Measurements from ENCODE around the gene DHX32.

Gene DHX32

DNA sequence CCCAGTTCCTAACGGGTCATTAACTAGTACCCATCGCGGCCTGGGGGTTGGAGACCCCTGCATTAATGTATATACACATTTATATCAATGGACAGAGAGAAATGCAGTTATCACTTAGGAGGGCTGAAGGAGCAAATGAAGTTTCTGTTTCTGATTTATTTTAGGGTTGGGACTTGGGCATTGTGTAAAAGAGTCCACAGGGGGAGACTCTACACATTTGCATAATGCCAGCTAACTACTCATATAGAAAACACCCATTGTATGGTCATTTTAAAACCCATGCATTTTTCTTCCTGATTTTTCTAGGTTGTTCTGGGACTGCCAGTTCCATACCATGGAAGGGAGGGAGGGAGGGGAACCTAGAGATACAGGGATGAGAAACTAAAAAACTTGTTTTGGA is 34.2 kb downstream of the DHX32 start:
- DNase-seq (ENCODE audit: low spot score), result no peak

- DNase-seq (ENCODE audit: low spot score), result no peak
These were observed 35.5 kb downstream of the DHX32 start for GRCh38 chr10:125845617-125846016.

- DNase-seq (ENCODE audit: low spot score), result no peak
These were observed 36.3 kb downstream of the DHX32 start for GRCh38 chr10:125844751-125845221.

DNA sequence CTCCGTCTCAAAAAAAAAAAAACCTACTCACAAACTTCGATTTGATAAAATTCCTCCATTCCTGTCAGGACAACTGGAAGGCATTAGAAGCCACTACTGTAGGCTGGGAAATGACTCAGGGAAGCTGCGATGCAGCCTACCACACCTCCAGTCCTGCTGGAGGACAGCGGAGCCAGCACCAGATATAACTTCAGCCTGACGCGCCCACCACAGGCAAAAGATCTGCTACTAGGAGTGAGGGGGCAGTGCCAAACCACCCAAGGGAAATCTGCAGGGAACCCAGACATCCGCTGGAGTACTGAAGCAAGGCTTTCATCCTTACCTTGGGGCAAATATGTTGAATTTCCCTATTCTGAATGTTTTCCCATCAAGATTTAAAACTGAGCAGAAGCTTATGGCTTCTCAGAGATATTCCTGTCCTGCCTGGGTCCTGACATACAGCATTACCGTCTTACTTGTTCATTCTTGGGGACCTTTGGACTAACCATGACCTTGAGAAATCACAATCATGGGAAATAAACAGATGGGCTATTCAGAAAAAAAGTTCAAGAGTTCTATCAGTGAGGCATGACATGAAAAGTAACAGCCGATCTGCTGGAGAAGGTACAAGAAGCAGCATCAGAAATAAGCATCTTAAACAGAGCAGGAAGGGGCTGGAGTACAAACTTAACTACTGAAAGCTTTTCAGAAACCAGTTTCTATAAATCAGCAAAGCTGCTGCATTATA is 37.3 kb downstream of the DHX32 start:
- no peak for DNase-seq (ENCODE audit: low spot score)

GRCh38 chr10:125840955-125841354 is 40.1 kb downstream of the DHX32 start:
- DNase-seq (ENCODE audit: low spot score), result no peak

- DNase-seq (ENCODE audit: low spot score), result no peak
These were observed 40.7 kb downstream of the DHX32 start for GRCh38 chr10:125840406-125840805.

- no peak for DNase-seq (ENCODE audit: low spot score)
These were observed 42.1 kb downstream of the DHX32 start for GRCh38 chr10:125838802-125839575.

DNA sequence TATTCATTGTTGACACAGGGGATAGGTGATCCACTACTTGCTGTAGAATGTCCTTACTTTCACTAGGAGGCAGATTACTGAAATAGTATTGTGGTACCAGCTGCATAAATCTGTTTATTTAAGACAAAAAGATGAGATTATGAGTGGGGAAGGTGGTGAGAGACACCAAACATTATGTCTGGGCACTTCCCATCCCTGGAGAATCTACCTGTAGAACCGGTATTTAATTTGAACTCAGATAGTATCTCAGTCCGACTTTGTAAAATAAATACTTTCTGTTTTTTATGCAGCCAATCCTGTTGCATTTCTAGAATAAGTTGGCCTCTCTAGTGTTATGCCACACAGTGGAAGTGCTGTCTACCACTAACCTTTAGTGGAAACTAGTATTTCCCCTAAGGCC is 44.3 kb downstream of the DHX32 start:
- DNase-seq (ENCODE audit: low spot score), result no peak

DNA sequence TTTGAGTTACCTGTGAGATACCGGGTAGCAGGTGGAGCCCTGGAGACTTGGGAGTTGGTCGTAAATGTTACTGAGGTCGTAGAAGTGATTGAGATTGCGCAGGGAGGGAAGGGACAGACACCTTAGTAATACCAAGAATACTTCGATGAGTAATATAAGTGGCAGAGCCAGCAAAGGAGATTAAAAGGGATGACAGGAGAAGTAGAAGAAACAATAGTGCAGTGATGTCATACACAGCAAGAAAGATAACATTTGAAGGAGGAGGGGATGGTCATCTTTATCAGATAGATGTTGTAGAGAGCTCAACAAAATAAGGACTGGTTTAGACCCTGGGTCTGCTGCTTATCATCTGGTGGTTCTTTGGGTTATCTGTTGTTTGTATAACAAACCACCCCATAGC is 52.8 kb downstream of the DHX32 start:
- DNase-seq (ENCODE audit: low spot score), result no peak

- DNase-seq (ENCODE audit: low spot score), result no peak
These were observed 54.0 kb downstream of the DHX32 start for GRCh38 chr10:125827133-125827532.

DNA sequence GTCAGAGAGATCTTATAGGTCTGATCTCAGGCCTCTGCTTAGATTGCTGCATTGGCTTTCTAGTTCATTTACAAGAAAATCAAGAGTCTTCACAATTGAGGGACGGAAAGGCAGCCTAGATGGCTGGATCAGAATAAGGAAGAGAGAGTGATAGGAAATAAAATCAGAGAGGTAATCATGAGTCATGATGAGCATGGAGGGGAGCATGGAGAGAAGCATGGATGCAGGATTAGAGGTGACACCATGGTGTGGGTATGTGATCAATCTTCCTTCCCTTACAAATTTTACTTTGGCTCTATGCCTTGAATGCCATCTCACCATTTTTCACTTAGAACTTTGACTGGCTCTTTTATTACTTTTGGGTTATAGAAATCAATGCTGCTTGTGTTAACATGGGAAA is 56.4 kb downstream of the DHX32 start:
- DNase-seq (ENCODE audit: low spot score), result no peak

- peak; percentile 21 for DNase-seq (ENCODE audit: low spot score)
These were observed 57.3 kb downstream of the DHX32 start for GRCh38 chr10:125823663-125824251.

GRCh38 chr10:125822878-125823662 is 58.0 kb downstream of the DHX32 start, which contains the start of the genes BCCIP and UROS:
TSS of gene BCCIP (plus strand) at chr10:125823546. CDS start at chr10:125823558, 12 bp downstream.
TSS of gene UROS (minus strand) at chr10:125823258. CDS start at chr10:125816499, 6,759 bp downstream.
- peak; percentile 97 for DNase-seq (ENCODE audit: low spot score)

- no peak for DNase-seq (ENCODE audit: low spot score)
These were observed 60.4 kb downstream of the DHX32 start for GRCh38 chr10:125820701-125821100.

- no peak for DNase-seq (ENCODE audit: low spot score)
These were observed 63.6 kb downstream of the DHX32 start for GRCh38 chr10:125817337-125817946.

GRCh38 chr10:125816548-125816947 is 64.5 kb downstream of the DHX32 start:
- no peak for DNase-seq (ENCODE audit: low spot score)

DNA sequence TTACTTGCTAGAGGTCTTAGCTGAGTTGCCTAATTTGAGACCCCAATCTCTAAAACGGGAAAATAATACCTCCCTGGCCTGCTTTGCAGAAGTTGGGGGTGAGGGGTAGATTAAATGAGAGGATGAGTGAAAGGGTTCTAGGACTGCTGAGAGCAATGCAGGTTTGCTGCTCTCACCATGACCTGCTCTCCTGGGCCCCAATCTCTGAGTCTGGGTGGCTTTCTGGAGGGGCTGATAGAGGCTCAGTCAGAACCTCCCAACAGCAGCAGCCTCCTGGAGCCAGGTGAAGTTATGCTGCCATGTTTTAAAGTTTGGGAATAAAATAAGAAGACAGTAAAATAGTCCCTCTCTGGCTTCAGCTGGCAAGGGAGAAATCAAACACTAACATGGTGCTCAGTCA is 65.3 kb downstream of the DHX32 start:
- no peak for DNase-seq (ENCODE audit: low spot score)

DNA sequence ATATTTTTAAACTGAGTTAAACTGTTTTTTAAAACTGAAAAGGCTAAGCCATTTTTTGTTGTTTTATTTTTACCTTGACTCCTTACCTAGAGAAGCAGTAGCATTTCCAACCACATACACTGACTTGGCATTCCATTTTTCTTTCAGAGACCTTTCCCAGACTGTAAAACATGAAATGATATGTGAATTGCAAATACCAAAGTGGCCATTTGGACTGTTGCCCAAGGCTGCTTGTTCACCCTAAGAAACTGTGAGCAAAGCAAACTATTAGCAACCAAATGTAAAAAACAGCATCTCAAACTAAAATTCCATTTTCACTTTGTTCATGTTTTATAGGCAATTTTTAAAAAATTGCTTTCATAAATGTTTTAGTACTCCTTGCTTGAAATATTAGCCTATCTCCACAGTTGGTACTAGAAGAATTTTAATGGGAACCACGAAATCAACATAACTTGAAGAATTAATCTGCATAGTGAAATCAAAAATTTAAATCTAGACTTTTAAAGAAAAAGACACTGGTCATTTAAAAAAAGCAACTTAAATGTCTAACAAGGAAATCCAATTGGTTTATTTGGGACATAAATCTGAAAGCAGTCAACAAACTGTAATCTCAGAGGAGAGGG is 68.9 kb downstream of the DHX32 start:
- DNase-seq (ENCODE audit: low spot score), result no peak

- DNase-seq (ENCODE audit: low spot score), result peak; percentile 73
These were observed 69.8 kb downstream of the DHX32 start for GRCh38 chr10:125811251-125811650.

- no peak for DNase-seq (ENCODE audit: low spot score)
These were observed 73.0 kb downstream of the DHX32 start for GRCh38 chr10:125808047-125808446.

- DNase-seq (ENCODE audit: low spot score), result no peak
These were observed 78.4 kb downstream of the DHX32 start for GRCh38 chr10:125802739-125803138.

Data from AG20443 (cell line).